Measurements from ENCODE around the gene FYN.

The FYN gene

DNA sequence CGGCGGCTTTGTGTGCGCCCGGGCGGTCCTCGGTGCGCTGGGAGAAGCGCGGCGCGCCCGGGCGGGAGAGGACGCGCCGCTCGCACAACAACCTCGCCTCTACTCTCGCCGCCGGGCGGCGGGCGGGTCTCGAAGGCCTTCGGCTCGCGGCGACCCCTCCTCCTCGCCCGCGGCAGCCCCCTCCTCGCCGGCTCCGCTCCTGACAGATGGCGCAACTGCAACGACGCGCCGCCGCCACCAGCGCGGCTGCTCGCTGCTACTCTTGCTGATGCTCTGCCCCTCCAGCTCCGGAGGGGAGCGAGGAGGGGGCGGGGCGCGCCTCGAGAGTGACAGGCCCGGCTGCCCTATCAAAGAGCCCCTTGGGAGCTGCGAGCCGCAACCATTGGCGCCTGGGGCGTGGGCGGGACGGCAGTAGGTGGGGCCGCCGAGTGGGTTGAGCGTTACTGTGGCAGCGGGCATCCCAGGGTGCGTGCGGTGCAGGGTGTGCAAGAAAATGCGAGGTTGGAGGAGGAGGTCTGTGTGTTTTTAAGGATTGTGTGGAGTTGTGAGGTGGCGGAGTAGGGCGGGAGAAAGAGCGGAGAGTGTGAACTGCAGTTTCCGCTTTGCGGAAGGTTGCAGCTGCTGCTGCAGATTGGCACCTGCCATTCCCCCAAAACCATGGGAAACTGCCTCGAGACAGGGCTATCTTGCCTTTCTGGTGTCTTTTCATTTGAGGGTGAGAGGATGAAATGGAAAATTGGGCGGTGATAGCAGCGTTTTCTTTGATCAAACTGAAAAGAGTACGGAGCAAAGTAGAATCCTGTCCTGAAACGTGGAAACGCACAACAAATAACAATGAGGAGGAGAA is at the start of gene FYN (continued):
- TF ChIP-seq, protein P1, sequence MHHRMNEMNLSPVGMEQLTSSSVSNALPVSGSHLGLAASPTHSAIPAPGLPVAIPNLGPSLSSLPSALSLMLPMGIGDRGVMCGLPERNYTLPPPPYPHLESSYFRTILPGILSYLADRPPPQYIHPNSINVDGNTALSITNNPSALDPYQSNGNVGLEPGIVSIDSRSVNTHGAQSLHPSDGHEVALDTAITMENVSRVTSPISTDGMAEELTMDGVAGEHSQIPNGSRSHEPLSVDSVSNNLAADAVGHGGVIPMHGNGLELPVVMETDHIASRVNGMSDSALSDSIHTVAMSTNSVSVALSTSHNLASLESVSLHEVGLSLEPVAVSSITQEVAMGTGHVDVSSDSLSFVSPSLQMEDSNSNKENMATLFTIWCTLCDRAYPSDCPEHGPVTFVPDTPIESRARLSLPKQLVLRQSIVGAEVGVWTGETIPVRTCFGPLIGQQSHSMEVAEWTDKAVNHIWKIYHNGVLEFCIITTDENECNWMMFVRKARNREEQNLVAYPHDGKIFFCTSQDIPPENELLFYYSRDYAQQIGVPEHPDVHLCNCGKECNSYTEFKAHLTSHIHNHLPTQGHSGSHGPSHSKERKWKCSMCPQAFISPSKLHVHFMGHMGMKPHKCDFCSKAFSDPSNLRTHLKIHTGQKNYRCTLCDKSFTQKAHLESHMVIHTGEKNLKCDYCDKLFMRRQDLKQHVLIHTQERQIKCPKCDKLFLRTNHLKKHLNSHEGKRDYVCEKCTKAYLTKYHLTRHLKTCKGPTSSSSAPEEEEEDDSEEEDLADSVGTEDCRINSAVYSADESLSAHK (tag by site-specific recombination; IDR thresholded peaks at IDR 0.05) = no peak; the same call in 1 of the 2 replicates
- TF ChIP-seq ZNF776 (tag by site-specific recombination; IDR thresholded peaks at IDR 0.05; ENCODE audit: borderline replicate concordance) (no peak), ZNF623 (tag by site-specific recombination; IDR thresholded peaks at IDR 0.05) (no peak), MEIS1 (CRISPR knock-in tag; IDR thresholded peaks at IDR 0.05; ENCODE audit: borderline replicate concordance) (no peak), ZNF16 (tag by site-specific recombination; IDR thresholded peaks at IDR 0.05; ENCODE audit: low read depth) (no peak), ZNF664 (tag by site-specific recombination; IDR thresholded peaks at IDR 0.05) (peak; percentile 36; the same call in 1 of the 2 replicates), ZIC2 (tag by site-specific recombination; IDR thresholded peaks at IDR 0.05) (peak; percentile 89), SP2 (tag by site-specific recombination; IDR thresholded peaks at IDR 0.05) (peak; percentile 99), ZBTB8A (tag by site-specific recombination; IDR thresholded peaks at IDR 0.05) (peak; percentile 77), ZXDB (tag by site-specific recombination; IDR thresholded peaks at IDR 0.05) (peak; percentile 82), SP7 (tag by site-specific recombination; IDR thresholded peaks at IDR 0.05) (peak; percentile 91), KLF9 (tag by site-specific recombination; IDR thresholded peaks at IDR 0.05; ENCODE audit: low read depth) (peak; percentile 95), BCL11B (tag by site-specific recombination; IDR thresholded peaks at IDR 0.05; ENCODE audit: low read depth) (no peak), ZNF521 (tag by site-specific recombination; IDR thresholded peaks at IDR 0.05) (no peak), ZNF660 (tag by site-specific recombination; IDR thresholded peaks at IDR 0.05) (peak; percentile 42; the same call in 1 of the 2 replicates), ZNF600 (tag by site-specific recombination; IDR thresholded peaks at IDR 0.05) (peak; percentile 99), SCRT2 (tag by site-specific recombination; IDR thresholded peaks at IDR 0.05) (no peak), ZNF76 (tag by site-specific recombination; IDR thresholded peaks at IDR 0.05; ENCODE audit: borderline replicate concordance, low read depth) (peak; percentile 85), ZNF433 (tag by site-specific recombination; IDR thresholded peaks at IDR 0.05; ENCODE audit: low read depth) (no peak), ZNF530 (tag by site-specific recombination; IDR thresholded peaks at IDR 0.05; ENCODE audit: low read depth) (no peak)
- TF ChIP-seq, protein P2, sequence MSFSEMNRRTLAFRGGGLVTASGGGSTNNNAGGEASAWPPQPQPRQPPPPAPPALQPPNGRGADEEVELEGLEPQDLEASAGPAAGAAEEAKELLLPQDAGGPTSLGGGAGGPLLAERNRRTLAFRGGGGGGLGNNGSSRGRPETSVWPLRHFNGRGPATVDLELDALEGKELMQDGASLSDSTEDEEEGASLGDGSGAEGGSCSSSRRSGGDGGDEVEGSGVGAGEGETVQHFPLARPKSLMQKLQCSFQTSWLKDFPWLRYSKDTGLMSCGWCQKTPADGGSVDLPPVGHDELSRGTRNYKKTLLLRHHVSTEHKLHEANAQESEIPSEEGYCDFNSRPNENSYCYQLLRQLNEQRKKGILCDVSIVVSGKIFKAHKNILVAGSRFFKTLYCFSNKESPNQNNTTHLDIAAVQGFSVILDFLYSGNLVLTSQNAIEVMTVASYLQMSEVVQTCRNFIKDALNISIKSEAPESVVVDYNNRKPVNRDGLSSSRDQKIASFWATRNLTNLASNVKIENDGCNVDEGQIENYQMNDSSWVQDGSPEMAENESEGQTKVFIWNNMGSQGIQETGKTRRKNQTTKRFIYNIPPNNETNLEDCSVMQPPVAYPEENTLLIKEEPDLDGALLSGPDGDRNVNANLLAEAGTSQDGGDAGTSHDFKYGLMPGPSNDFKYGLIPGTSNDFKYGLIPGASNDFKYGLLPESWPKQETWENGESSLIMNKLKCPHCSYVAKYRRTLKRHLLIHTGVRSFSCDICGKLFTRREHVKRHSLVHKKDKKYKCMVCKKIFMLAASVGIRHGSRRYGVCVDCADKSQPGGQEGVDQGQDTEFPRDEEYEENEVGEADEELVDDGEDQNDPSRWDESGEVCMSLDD (tag by site-specific recombination; IDR thresholded peaks at IDR 0.05) = peak; percentile 58
- TF ChIP-seq, protein P3, sequence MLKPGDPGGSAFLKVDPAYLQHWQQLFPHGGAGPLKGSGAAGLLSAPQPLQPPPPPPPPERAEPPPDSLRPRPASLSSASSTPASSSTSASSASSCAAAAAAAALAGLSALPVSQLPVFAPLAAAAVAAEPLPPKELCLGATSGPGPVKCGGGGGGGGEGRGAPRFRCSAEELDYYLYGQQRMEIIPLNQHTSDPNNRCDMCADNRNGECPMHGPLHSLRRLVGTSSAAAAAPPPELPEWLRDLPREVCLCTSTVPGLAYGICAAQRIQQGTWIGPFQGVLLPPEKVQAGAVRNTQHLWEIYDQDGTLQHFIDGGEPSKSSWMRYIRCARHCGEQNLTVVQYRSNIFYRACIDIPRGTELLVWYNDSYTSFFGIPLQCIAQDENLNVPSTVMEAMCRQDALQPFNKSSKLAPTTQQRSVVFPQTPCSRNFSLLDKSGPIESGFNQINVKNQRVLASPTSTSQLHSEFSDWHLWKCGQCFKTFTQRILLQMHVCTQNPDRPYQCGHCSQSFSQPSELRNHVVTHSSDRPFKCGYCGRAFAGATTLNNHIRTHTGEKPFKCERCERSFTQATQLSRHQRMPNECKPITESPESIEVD (tag by site-specific recombination; IDR thresholded peaks at IDR 0.05) = no peak
- TF ChIP-seq, protein P4, sequence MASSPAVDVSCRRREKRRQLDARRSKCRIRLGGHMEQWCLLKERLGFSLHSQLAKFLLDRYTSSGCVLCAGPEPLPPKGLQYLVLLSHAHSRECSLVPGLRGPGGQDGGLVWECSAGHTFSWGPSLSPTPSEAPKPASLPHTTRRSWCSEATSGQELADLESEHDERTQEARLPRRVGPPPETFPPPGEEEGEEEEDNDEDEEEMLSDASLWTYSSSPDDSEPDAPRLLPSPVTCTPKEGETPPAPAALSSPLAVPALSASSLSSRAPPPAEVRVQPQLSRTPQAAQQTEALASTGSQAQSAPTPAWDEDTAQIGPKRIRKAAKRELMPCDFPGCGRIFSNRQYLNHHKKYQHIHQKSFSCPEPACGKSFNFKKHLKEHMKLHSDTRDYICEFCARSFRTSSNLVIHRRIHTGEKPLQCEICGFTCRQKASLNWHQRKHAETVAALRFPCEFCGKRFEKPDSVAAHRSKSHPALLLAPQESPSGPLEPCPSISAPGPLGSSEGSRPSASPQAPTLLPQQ (tag by site-specific recombination; IDR thresholded peaks at IDR 0.05) = peak; percentile 90
- TF ChIP-seq, protein P5, sequence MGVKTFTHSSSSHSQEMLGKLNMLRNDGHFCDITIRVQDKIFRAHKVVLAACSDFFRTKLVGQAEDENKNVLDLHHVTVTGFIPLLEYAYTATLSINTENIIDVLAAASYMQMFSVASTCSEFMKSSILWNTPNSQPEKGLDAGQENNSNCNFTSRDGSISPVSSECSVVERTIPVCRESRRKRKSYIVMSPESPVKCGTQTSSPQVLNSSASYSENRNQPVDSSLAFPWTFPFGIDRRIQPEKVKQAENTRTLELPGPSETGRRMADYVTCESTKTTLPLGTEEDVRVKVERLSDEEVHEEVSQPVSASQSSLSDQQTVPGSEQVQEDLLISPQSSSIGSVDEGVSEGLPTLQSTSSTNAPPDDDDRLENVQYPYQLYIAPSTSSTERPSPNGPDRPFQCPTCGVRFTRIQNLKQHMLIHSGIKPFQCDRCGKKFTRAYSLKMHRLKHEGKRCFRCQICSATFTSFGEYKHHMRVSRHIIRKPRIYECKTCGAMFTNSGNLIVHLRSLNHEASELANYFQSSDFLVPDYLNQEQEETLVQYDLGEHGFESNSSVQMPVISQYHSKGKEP (tag by site-specific recombination; IDR thresholded peaks at IDR 0.05) = peak; percentile 98
- TF ChIP-seq, protein P6, sequence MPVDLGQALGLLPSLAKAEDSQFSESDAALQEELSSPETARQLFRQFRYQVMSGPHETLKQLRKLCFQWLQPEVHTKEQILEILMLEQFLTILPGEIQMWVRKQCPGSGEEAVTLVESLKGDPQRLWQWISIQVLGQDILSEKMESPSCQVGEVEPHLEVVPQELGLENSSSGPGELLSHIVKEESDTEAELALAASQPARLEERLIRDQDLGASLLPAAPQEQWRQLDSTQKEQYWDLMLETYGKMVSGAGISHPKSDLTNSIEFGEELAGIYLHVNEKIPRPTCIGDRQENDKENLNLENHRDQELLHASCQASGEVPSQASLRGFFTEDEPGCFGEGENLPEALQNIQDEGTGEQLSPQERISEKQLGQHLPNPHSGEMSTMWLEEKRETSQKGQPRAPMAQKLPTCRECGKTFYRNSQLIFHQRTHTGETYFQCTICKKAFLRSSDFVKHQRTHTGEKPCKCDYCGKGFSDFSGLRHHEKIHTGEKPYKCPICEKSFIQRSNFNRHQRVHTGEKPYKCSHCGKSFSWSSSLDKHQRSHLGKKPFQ (tag by site-specific recombination; IDR thresholded peaks at IDR 0.05) = peak; percentile 99
- TF ChIP-seq, protein P7, sequence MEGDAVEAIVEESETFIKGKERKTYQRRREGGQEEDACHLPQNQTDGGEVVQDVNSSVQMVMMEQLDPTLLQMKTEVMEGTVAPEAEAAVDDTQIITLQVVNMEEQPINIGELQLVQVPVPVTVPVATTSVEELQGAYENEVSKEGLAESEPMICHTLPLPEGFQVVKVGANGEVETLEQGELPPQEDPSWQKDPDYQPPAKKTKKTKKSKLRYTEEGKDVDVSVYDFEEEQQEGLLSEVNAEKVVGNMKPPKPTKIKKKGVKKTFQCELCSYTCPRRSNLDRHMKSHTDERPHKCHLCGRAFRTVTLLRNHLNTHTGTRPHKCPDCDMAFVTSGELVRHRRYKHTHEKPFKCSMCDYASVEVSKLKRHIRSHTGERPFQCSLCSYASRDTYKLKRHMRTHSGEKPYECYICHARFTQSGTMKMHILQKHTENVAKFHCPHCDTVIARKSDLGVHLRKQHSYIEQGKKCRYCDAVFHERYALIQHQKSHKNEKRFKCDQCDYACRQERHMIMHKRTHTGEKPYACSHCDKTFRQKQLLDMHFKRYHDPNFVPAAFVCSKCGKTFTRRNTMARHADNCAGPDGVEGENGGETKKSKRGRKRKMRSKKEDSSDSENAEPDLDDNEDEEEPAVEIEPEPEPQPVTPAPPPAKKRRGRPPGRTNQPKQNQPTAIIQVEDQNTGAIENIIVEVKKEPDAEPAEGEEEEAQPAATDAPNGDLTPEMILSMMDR (tag by site-specific recombination; IDR thresholded peaks at IDR 0.05) = peak; percentile 82

Measured in HEK293 (cell line).